Coronary artery (tissue), 2 donors: ENCODE results near the gene SPEM2.
"Not testable (repeated sequence)": the region's sequence is repeated elsewhere in the genome, so short reads cannot be mapped to it uniquely, and the experiment has no call there.

Experiments used
- DNase-seq: peaks from one replicate; pipeline ENCODE4 v3.0.0-alpha.2; 2017; ENCODE audit warnings: low spot score
- H3K27ac ChIP-seq, 2 donors: fragments of 200-600 bp; sonication (generic); one replicate each; pipeline ENCODE4 v1.5.1; 2016 to 2019
- H3K4me3 ChIP-seq: fragments of 200-600 bp; sonication (generic); 2 replicates; pipeline ENCODE4 v1.5.1; 2016; ENCODE audit warnings: mild to moderate bottlenecking, moderate library complexity
- TF ChIP-seq, protein P1 (sequence below): fragments of 200-600 bp; sonication (generic); IDR thresholded peaks from one replicate; pipeline ENCODE4 v1.5.1; 2019; ENCODE audit warnings: antibody characterized with exemption

The SPEM2 gene

DNA sequence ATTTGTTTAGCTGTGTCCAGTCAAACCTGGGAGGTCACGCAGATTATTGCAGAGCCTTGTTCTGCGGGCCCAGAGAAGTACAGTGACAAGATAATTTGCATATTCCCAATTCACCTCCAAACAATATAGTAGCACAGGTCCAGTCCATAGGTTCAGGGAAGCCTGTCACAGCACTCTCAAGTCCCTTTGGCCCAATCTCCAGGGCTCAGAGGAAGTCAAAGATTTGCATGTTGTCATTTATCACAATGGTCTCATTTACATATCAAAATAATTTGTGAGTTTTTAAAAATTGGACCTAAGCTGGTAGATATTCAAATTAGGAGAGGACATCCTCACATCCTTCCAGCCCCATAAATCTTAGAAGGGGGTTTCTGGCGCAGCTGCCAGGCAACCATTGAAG is 42.1 kb downstream of the SPEM2 start:
- no peak for DNase-seq
- Histone ChIP-seq H3K4me3 (no peak overlapping the region), H3K27ac (peak overlapping the region in 1 of 2 donors; percentile 80)
- TF ChIP-seq, protein P1, sequence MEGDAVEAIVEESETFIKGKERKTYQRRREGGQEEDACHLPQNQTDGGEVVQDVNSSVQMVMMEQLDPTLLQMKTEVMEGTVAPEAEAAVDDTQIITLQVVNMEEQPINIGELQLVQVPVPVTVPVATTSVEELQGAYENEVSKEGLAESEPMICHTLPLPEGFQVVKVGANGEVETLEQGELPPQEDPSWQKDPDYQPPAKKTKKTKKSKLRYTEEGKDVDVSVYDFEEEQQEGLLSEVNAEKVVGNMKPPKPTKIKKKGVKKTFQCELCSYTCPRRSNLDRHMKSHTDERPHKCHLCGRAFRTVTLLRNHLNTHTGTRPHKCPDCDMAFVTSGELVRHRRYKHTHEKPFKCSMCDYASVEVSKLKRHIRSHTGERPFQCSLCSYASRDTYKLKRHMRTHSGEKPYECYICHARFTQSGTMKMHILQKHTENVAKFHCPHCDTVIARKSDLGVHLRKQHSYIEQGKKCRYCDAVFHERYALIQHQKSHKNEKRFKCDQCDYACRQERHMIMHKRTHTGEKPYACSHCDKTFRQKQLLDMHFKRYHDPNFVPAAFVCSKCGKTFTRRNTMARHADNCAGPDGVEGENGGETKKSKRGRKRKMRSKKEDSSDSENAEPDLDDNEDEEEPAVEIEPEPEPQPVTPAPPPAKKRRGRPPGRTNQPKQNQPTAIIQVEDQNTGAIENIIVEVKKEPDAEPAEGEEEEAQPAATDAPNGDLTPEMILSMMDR = no peak

DNA sequence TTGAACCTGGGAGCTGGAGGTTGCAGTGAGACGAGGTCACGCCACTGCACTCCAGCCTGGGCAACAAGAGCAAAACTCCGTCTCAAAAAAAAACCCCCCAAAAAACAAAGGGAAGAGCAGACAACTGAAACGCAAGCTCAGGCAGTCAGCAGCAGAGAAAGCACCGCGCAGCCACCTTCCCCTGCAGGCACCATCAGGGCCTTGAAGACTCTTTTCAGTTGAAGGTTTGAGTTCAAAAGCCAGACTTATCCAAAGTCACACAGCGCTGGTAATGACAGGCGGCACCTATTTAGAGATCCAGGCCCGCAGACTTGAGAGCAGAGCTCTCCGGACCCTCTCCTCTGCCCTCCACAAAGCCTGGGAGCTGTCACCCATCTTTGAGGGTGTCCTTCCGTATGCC is 42.9 kb downstream of the SPEM2 start:
- DNase-seq = no peak
- Histone ChIP-seq H3K27ac (no peak overlapping the region), H3K4me3 (no peak overlapping the region)
- TF ChIP-seq, protein P1 = no peak

DNA sequence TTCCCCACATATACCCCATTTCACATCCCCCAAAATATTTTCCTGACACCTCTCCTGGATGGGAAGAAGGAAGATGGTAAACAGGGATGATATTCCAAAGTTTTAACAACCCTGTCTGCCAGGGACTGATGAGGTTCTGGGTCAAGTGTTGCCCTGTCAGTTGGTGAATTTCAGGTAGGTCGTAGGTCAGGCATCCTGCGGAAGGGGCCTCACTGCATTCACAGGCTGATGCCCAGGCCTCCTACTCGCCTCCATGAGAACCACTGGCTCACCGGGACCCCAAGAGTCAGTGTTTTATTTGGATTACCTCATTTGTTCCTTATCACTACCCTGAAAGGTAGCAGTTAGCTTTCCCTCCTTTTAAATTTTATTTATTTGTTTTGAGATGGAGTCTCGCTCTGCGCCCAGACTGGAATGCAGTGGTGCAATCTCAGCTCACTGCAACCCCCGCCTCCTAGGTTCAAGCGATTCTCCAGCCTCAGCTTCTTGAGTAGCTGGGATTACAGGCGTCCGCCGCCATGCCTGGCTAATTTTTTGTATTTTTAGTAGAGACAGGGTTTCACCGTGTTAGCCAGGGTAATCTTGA is 43.5 kb downstream of the SPEM2 start:
- DNase-seq = no peak
- Histone ChIP-seq H3K4me3 (no peak overlapping the region), H3K27ac (no peak overlapping the region)
- TF ChIP-seq, protein P1 = no peak

DNA sequence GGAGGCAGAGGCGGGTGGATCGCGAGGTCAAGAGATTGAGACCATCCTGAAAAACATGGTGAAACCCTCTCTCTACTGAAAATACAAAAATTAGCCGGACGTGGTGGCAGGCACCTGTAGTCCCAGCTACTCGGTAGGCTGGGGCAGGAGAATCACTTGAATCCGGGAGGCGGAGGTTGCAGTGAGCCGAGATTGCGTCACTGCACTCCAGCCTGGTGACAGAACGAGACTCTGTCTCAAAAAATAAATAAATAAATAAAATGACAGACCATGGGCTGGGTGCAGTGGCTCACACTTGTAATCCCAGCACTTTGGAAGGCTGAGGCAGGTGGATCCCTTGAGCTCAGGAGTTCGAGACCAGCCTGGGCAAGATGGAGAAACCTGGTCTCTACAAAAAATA is 44.4 kb downstream of the SPEM2 start:
- not testable (repeated sequence) for H3K4me3 ChIP-seq, DNase-seq, H3K27ac ChIP-seq

DNA sequence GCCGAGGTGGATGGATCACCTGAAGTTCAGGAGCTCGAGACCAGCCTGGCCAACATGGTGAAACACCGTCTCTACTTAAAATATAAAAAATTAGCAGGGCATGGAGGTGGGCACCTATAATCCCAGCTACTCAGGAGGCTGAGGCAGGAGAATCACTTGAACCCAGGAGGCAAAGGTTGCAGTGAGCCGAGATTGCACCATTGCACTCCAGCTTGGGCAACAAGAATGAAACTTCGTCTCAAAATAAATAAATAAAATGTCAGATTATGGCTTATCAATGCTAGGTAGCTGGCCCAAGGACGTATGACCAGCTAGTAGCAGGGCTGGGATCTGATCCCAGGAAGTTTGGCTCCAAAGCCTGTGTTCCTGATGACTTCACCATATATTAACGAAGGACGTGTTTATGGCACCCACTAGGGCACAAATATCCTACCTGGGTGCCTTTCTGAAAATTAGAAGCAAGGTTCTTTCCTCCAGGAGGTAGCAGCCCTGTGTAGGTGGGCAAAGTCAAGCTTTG is 45.1 kb downstream of the SPEM2 start:
- H3K27ac ChIP-seq, H3K4me3 ChIP-seq, DNase-seq: not testable (repeated sequence)

DNA sequence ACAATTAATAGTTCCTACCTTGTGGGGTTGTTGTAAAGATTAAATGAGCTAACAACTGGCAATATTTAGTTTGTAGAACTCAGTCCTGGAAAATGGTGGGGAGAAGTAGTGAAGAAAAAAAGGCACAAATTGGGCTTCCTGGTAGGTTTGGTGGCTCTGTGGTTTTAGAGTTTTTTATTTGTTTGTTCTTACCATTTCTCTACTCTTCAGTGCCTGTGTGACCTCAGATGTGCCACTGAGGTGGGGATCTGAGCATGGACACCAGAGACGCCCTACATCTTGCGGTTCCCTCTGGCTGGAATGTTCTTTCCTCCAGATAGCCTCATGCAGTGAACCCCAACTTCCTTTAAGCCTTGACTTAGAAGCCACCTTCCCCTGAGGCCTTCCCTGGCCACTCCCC is 46.3 kb downstream of the SPEM2 start:
- H3K27ac ChIP-seq = no peak overlapping the region
- DNase-seq = no peak

DNA sequence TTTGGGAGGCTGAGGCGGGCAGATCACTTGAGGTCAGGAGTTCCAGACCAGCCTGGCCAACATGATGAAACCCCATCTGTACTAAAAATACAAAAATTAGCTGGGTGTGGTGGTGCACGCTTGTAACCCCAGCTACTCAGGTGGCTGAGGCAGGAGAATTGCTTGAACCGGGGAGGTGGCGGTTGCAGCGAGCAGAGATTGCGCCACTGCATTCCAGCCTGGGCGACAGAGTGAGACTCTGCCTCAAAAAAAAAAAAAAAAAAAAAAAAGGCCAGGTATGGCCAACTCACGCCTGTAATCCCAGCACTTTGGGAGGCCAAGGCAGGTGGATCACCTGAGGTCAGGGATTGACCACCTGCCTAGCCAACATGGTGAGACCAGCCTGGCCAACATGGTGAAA is 49.4 kb downstream of the SPEM2 start:
- H3K27ac ChIP-seq, DNase-seq, H3K4me3 ChIP-seq: not testable (repeated sequence)

More for the DNA sequence above, 46.3 kb downstream of the SPEM2 start:
- TF ChIP-seq, protein P1 = no peak
- H3K4me3 ChIP-seq = no peak overlapping the region

DNA sequence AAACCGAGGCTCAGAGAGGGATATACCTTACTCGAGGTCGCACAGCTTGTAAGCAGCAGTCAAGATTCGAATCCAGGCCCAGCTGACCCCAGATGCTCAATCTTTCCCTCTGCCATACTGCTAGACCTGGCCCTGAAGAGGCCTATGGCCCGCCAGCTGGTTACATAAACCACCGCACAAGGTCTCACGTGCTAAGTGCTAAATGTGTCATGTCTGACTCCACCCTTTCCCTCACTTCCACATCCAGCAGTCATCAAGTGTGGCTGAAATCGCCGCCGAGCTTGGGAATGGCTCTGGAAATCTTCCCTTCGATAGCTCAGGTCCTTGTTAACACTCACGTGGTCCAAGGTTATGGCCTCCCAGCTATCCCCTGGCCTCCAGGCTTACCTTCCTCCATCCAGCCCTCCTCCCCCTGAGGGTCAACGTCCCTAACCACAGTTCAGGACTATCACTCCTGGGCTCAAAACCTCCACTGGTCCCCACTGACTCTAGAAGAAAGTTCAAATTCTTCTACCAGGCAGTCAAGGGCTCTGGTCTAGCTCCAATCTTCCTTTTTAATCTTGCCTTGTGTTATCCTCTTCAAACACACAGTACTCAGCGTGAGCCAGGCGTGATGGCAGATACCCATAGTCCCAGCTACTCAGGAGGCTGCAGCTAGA is 50.5 kb downstream of the SPEM2 start:
- H3K27ac ChIP-seq = peak overlapping the region; percentile 33 to 100

More for the DNA sequence above, 50.5 kb downstream of the SPEM2 start:
- no peak for DNase-seq
- TF ChIP-seq, protein P1 = no peak
- H3K4me3 ChIP-seq = peak overlapping the region; percentile 96
